GM21528 (cell line): ENCODE data around the gene FHAD1.
A peak's percentile ranks its signal among the peaks of the same experiment; 100 is the strongest.

Source experiments
- ATAC-seq: cut with Tn5 transposase; IDR thresholded peaks from one replicate; pipeline ENCODE4 v1.9.1; 2021; ENCODE audit warnings: mild to moderate bottlenecking, moderate library complexity; ENCODE audit not compliant: unreplicated experiment, low FRiP score

Gene FHAD1

GRCh38 chr1:15246960-15247614, at the start of gene FHAD1:
Gene FHAD1 (plus strand): TSS chr1:15247223. CDS start chr1:15251785, 4,562 bp downstream.
- ATAC-seq, result peak; percentile 56

- no peak for ATAC-seq
These were observed 49.2 kb upstream of the FHAD1 start for GRCh38 chr1:15197591-15198447.

GRCh38 chr1:15198684-15199083, 48.3 kb upstream of the FHAD1 start:
- ATAC-seq, result no peak

- no peak for ATAC-seq
These were observed 45.8 kb upstream of the FHAD1 start for GRCh38 chr1:15201221-15201620.

- ATAC-seq, result no peak
These were observed 45.0 kb upstream of the FHAD1 start for GRCh38 chr1:15201849-15202551.

- ATAC-seq, result no peak
These were observed 42.1 kb upstream of the FHAD1 start for GRCh38 chr1:15204931-15205330.

GRCh38 chr1:15205586-15206346, 41.3 kb upstream of the FHAD1 start:
- ATAC-seq, result no peak

GRCh38 chr1:15206418-15207030, 40.5 kb upstream of the FHAD1 start:
- no peak for ATAC-seq

GRCh38 chr1:15207031-15207828, 39.8 kb upstream of the FHAD1 start:
- no peak for ATAC-seq

- no peak for ATAC-seq
These were observed 39.1 kb upstream of the FHAD1 start for GRCh38 chr1:15207829-15208429.

GRCh38 chr1:15210651-15211375, 36.2 kb upstream of the FHAD1 start:
- ATAC-seq, result no peak

GRCh38 chr1:15211424-15211823, 35.6 kb upstream of the FHAD1 start:
- ATAC-seq, result no peak

GRCh38 chr1:15212216-15212953, 34.6 kb upstream of the FHAD1 start:
- no peak for ATAC-seq

GRCh38 chr1:15212954-15213291, 34.1 kb upstream of the FHAD1 start:
- ATAC-seq, result no peak

GRCh38 chr1:15213341-15213821, 33.6 kb upstream of the FHAD1 start:
- no peak for ATAC-seq

- no peak for ATAC-seq
These were observed 32.5 kb upstream of the FHAD1 start for GRCh38 chr1:15214527-15214926.

- no peak for ATAC-seq
These were observed 31.9 kb upstream of the FHAD1 start for GRCh38 chr1:15215116-15215515.

GRCh38 chr1:15217654-15218053, 29.4 kb upstream of the FHAD1 start:
- no peak for ATAC-seq
